A673 (cell line): ENCODE results near the gene MARVELD3.

ENCODE experiments used
- CTCF ChIP-seq: fragments of 300-800, 200-600 bp; sonication (generic); conservative IDR thresholded peaks from 2 replicates; pipeline ENCODE4 v1.5.1; 2017; ENCODE audit warnings: low read depth, mild to moderate bottlenecking, antibody characterized with exemption, low read length, moderate library complexity, mixed read lengths
- EZH2 ChIP-seq: fragments of 200-600 bp; sonication (generic); IDR thresholded peaks from 2 replicates; pipeline ENCODE4 v1.6.1; 2017; ENCODE audit warnings: borderline replicate concordance, low read depth, mild to moderate bottlenecking, mixed read lengths, antibody characterized with exemption, low read length; ENCODE audit not compliant: poor library complexity, severe bottlenecking

GRCh38 chr16:71631776-71632175 lies 5.8 kb downstream of the MARVELD3 start:
- TF ChIP-seq CTCF (no peak), EZH2 (no peak)
